ENCODE measurements around the gene MED27.

DNA sequence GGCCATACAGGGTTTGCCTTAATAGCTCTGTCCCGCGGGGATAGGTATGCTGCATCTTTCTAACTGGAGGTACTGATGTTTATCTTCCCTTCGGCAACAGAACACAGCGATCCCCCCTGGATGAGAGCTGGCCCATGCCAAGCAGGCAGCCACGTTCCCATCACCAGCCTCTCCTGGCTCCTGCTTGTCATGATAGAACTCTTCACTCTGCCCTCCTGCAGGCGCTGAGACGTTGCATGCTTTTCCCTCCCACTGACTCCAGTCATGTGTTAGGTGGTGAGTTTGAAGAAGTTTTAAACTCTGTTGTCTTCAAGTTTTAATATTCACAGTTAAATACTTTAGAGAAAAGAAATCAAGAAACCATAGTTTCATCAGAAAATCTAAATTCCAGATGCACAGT, 60.0 kb downstream of the MED27 start:
- TF ChIP-seq EZH2 (IDR thresholded peaks at IDR 0.05; ENCODE audit: insufficient read depth, poor library complexity, severe bottlenecking) (no peak), EZH2phosphoT487 (IDR thresholded peaks at IDR 0.05; ENCODE audit: insufficient read depth, low read depth) (no peak)
